ENCODE results near the gene ZCCHC7.
"Not testable (repeated sequence)": the region's sequence is repeated elsewhere in the genome, so short reads cannot be mapped to it uniquely, and the experiment has no call there.

Gene ZCCHC7

GRCh38 chr9:37121881-37122280 is 1.5 kb downstream of the ZCCHC7 start:
- DNase-seq: no peak

DNA sequence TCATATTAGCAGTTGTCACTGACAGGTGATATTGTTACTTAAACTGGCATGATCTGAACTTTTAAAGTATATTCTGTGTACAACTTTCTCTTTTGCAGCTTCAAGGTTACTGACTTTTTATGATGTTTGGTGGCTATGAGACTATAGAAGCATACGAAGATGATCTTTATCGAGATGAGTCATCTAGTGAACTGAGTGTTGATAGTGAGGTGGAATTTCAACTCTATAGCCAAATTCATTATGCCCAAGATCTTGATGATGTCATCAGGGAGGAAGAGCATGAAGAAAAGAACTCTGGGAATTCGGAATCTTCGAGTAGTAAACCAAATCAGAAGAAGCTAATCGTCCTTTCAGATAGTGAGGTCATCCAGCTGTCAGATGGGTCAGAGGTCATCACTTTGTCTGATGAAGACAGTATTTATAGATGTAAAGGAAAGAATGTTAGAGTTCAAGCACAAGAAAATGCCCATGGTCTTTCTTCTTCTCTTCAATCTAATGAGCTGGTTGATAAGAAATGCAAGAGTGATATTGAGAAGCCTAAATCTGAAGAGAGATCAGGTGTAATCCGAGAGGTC is 5.9 kb downstream of the ZCCHC7 start:
- DNase-seq: no peak

DNA sequence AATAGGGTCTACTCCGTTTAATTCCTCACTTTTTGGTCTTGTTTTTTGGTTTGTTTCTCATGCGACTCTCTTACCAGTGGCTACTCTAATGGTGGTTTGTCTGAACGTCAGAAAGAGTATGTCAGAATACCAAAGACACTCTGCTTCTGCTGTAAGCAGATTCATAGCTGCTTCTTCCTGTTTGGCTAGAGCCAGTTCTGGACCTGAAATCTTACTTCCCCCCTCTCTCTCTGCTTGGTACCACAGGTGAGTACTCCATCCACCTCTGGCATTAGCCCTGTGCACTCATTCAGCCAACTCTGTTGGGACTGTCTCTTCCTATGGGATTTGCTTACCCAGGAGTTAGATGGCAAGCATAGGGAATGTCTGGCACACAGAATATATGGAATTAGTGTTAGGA is 6.6 kb downstream of the ZCCHC7 start:
- no peak for DNase-seq

GRCh38 chr9:37128051-37128450 is 7.7 kb downstream of the ZCCHC7 start:
- DNase-seq: no peak

DNA sequence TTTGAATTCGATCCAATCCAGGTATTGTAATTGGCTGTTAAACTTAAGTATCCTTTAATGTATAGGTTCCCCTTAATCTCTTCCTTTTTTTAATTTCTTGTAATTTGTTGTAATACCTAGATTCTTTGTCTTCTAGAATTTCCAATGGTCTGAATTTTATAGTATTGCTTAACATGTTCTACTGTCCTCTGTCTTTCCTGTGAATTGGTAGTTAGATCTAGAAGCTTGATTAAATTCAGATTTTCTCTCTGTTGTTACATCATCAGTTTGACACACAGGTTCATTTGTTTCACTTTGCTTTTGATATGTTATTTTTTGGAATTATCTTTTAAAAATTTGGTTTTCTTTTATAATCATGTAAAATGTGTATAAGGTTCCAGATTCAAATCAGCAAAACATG is 13.8 kb downstream of the ZCCHC7 start:
- DNase-seq: no peak

DNA sequence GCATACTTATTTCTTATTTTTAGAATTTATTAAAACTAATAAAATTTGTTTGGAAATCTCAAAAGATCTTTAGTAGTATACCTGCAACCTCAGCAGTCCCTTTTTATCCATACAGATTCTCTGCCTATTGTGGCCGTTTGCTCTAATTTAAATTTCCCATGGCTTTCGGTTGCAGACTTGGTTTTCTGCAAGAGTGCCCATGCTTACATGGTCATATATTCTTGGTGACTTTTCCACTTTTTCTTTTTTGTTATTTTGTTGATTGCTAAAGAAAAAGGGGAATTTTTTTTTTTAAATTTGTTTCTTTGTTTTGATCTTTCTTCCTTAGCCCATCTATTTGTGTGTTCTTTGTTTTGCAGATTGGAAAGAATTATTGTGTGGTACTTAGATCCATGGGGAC is 20.6 kb downstream of the ZCCHC7 start:
- no peak for DNase-seq

- DNase-seq: no peak
Measured at GRCh38 chr9:37144762-37145161, 24.4 kb downstream of the ZCCHC7 start.

- no peak for DNase-seq
Measured at GRCh38 chr9:37146410-37146809, 26.0 kb downstream of the ZCCHC7 start.

GRCh38 chr9:37148181-37148580 is 27.8 kb downstream of the ZCCHC7 start:
- no peak for DNase-seq

DNA sequence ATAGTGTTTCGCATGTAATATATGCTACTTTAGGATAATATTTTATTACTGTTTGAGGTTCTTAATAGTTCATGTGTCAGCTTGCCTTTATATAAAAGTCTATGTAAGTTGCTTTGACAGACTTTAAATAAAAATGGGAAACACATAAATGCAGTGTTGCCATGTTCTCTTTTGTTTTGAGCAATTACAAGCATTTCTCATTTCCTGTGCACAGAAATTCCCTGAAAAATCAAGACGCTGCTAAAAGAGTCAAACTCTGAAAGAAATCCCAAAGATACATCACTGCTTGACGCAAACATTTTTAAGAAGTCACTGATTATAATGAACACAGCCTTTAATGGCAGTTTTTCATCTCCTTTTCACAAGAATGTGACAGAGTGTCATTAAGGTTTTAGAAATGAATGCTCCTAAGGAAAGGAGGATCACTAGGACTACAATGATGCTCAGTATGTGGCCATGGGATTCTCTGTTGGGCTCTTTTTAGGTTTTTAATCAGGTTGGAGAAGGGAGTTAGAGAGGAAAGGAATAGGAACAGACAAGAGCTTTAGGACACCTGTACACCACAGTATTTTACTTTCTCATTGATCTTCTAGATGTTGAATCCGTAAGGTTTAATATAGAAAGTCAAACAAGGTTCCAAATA is 29.4 kb downstream of the ZCCHC7 start:
- DNase-seq: no peak

DNA sequence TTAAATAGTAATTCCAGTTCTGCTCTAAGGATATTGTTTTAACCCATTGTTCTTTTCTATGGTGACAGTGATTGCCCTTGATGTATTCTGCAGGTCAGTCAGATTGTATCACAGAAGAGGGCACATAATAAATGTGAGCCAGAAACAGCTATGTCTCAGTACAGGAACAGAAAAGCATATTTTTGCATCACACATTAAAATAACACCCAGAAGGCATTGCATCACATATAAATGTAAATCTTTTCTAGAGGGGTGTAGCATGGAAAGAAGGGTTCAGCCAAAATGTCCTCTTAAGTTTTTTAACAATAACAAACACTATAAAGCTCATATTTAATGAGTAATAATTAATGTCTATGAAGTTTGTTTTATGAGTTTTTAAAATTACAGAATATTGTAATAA is 30.0 kb downstream of the ZCCHC7 start:
- no peak for DNase-seq

- DNase-seq: no peak
Measured at GRCh38 chr9:37151812-37152211, 31.4 kb downstream of the ZCCHC7 start.

- DNase-seq: no peak
Measured at GRCh38 chr9:37152365-37152764, 32.0 kb downstream of the ZCCHC7 start.

GRCh38 chr9:37155601-37156000 is 35.2 kb downstream of the ZCCHC7 start:
- DNase-seq: no peak

GRCh38 chr9:37156205-37156604 is 35.8 kb downstream of the ZCCHC7 start:
- no peak for DNase-seq

DNA sequence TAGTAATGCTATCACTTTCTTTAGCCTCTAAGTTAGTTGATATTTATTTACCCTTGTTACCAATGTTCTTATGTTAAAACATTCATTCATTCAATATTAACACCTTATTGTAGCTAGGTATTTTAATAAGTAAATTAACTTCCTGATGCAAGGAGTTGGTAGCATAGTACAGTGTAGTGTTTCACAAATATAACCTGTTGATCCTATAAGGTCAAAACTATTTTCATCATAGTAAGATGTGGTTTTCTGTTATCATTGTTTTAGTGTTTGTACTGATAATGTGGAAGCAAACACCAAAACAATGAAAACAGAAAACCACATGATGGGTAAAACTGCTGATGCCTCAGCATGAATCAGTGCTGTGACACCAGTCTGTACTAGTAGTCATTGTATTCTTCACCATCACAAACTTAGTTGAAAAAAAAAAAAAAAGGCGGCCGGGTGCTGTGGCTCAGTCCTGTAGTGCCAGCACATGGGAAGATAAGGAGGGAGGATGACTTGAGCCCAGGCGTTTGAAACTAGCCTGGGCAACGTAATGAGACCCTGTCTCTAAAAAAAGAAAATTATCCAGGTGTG is 36.5 kb downstream of the ZCCHC7 start:
- DNase-seq: no peak

DNA sequence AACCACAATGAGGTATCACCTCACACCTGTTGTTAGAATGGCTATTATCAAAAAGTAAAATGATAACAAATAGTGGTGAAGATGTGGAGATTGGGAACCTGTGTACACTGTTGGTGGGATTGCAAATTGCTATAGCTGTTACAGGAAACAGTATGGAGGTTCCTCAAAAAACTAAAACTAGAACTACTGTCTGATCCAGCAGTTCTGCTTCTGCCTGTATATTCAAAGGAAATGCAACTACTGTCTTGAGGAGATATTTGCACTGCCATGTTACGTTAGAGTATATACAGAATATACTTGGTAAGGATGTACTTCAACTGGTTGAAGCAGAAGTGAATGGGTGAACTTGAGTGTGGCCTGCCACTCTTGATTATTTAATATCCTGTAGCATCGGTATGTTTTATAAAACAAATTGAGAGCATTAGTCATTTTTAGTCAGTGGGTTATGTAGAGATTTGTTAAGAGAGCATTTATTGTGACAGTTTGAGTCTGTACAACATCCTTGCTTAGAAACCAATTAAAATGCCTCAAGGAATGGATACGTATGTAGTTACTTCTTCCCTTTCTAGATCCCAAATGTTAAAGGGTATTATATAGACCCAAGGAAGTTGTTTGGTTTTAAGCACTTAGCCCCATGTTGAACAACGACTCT is 37.5 kb downstream of the ZCCHC7 start:
- DNase-seq: no peak

DNA sequence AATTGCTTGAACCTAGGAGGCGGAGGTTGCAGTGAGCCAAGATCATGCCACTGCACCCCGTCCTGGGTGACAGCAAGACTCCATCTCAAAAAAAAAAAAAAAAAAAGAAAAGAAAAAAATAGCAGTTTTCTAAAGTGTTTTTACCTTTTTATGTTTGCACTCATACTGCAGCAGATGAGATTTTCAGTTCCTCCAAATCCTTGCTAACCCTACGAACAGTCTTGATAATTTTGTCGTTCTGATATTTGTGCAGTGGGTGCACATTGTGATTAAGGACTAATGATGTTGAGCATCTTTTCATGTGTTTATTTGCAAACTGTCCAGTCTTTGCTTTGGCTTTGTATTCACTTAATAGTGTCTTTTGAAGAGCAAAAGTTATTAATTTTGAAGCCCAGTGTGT is 42.9 kb downstream of the ZCCHC7 start:
- no peak for DNase-seq

DNA sequence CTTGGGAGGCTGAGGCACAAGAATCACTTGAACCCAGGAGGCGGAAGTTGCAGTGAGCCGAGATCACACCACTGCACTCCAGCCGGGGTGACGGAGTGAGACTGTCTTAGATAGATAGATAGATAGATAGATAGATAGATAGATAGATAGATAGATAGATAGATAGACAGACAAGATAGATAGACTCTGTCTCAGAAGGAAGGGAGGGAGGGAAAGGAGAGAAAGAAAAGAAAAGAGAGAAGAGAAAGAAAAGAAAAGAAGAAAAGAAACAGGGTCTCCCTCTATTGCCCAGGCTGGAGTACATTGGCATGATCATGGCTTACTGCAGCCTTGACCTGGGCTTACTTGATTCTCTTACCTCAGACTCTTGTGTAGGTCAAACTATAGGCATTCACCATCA is 44.0 kb downstream of the ZCCHC7 start:
- DNase-seq: not testable (repeated sequence)

DNA sequence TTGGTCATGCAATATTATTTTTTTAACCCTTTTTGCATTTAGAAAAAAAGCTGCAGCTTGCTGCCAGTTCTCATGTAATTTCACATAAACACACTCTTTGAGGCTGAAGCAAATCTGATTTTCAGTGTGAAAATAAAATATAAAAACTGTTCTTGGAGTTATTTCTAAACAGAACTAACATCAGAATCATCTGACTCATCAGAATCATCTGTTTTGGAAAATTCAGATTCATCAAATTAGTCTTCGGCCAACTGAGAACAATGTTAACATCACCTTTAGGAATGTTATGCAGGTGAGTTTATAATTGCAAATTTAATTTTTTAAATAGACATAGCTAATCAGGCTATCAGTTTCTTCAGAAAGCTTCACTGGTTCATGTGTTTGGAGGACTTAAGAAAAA is 45.3 kb downstream of the ZCCHC7 start:
- DNase-seq: no peak

- no peak for DNase-seq
Measured at GRCh38 chr9:37167456-37168047, 47.2 kb downstream of the ZCCHC7 start.

GRCh38 chr9:37172557-37172956 is 52.2 kb downstream of the ZCCHC7 start:
- no peak for DNase-seq

DNA sequence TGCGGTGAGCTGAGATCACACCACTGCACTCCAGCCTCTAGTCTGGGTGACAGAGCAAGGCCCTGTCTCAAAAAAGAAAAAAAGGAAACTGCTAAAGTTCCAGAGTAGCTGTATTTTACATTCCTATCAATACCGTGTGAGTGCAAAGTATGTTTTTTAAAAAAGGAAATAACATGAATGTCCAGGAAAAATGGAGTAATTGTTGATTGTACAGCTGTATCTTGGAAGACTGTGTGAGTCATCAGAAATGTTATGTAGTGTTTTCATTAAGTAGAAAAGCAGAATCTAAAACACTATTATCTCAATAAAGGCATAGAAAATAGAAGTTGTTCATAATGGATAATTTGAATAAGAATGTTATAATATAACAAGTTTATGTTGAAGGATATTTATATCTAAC is 53.9 kb downstream of the ZCCHC7 start:
- DNase-seq: no peak

DNA sequence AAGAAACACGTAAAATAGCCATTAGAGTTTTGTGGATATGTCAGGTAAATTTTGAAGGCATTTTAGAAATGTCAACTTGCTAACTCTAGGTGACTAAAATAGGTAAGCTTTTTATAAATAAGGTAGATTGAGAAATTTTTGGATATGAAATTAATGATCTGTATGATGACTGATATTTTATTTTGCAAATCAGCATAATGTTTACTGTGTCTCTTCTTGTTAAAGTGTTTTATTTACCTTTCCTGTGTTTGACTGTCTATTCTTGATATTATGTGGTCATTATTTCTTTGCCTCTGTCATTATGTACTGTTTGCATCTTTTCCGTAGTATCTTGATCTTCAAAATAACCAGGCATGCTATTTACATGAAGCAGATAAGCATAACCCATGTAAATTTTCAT is 58.4 kb downstream of the ZCCHC7 start:
- DNase-seq: no peak

All from stimulated activated CD4-positive, alpha-beta T cell treated with anti-CD3 and anti-CD28 coated beads, Interleukin-15, amount 100 ng/mL, for 24 hours (primary cell).